ENCODE measurements around the gene MAPKAPK2. TPM values are rescaled to one million over a fixed set of nuclear protein-coding genes. Genes with fewer than 3 reads are reported as not detected.

The MAPKAPK2 gene
- total RNA-seq, 4 donors from 2014 or later: 49.6 to 92.4 (median 59.6) TPM

DNA sequence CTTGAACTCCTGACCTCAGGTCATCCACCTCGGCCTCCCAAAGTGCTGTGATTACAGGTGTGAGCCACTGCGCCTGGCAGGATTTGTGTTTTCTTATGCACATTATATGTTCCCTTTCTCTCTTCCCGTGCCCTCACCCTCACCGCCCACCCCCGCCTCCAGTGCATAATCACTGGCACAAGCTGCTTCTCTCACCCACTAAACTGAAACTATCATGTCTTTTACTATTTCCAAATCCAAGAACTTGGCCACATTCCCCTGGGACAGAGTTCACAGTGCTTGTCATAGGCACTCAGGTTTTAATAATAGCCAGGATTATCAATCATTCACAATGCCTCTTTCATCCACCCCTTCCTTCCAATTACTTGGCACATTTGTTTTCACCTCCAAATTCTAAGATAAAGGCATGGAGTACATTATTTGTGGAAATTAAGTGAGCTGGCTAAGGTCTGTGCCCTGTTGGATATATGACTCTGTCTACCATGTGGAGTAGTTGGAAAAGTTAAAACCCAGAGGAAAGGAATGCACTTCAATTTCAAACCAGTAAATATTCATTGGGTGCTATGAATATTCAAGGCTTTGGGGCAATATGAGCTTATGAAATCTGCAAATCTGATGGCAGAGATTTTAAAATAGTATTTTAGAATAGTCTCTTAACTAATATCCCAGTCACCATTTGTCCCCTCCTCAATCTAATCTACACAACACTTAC is 17.6 kb upstream of the MAPKAPK2 start:
- no peak overlapping the region for H3K27ac ChIP-seq

GRCh38 chr1:206668351-206668750 is 16.4 kb upstream of the MAPKAPK2 start:
- TF ChIP-seq CTCF (IDR thresholded peaks at IDR 0.05) (no peak), POLR2A (IDR thresholded peaks at IDR 0.05) (no peak)
- H3K4me1 ChIP-seq: peaks cover 0 to 34% (median 12%) of the 10 kb centered on the region in 4 donors
- DNase-seq: no peak
- H3K27me3 ChIP-seq: no peaks in the 10 kb centered on the region
- no peak overlapping the region for H3K4me3 ChIP-seq
- no peaks in the 10 kb centered on the region for H3K36me3 ChIP-seq
- no peaks in the 10 kb centered on the region for H3K9me3 ChIP-seq
- H3K27ac ChIP-seq: no peak overlapping the region

More for the DNA sequence above, 17.6 kb upstream of the MAPKAPK2 start:
- no peak for DNase-seq
- Histone ChIP-seq H3K36me3 (no peaks in the 10 kb centered on the region), H3K4me1 (peaks cover 0 to 22% (median 8%) of the 10 kb centered on the region in 4 donors), H3K9me3 (no peaks in the 10 kb centered on the region), H3K4me3 (no peak overlapping the region), H3K27me3 (no peaks in the 10 kb centered on the region)
- TF ChIP-seq CTCF (IDR thresholded peaks at IDR 0.05): no peak
- TF ChIP-seq POLR2A (IDR thresholded peaks at IDR 0.05): no peak

DNA sequence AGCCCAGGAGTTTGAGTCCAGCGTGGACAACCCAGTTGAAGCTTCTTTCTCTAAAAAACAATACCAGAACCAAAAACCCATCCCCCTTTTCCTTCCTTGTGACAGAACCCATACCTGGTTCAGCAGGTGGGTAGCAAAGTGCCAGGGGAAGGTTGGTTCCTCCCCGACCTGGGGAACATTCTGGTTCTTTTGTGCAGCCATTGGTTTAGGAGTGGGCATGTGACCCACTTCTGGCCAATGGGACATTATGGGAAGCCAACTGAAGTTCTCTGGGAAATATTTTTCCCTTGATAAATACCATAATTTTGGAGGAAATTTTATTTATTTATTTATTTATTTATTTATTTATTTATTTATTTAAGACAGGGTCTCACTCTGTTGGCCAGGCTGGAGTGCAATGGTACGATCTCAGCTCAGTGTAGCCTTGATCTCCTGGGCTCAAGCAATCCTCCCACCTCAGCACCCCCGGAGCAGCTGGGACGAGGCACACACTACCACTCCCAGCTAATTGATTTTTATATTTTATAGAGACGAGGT is 15.8 kb upstream of the MAPKAPK2 start:
- no peaks in the 10 kb centered on the region for H3K27me3 ChIP-seq
- DNase-seq: no peak
- no peak overlapping the region for H3K27ac ChIP-seq
- peaks cover 0 to 36% (median 9%) of the 10 kb centered on the region in 4 donors for H3K4me1 ChIP-seq
- no peaks in the 10 kb centered on the region for H3K9me3 ChIP-seq
- H3K4me3 ChIP-seq: no peak overlapping the region
- TF ChIP-seq CTCF (IDR thresholded peaks at IDR 0.05) (no peak), POLR2A (IDR thresholded peaks at IDR 0.05) (no peak)
- no peaks in the 10 kb centered on the region for H3K36me3 ChIP-seq

DNA sequence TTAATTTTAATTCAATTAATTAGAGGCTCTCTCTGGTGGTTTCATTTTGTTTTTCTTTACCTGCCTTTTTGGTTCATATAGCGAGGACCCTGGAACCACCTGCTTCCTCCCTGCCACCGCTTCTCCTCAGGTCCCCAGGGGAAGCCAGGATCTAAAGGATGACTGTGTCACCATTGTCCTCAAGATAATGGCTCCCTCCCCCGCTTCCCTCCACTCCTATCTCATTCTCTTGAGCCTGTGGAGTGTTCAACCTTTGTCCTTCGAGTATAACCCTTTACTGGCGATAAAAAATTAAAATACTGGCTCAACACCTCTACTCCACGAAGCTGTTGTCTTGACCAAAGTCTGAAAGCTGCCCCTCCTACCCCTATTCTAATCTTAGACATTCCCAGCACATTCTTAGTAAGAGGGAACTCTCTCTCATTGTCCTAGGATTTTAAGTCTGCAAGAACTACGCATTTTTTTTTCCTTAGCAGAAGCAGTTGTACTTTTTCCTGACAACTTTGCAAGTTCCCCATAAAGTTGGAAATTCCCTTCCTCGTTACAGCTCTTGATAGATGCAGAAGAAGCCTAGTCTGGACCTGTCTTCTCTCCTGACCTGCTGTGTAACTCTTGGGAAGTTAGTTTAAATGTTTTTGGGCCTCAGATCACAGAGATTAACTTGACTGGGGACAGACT is 12.6 kb upstream of the MAPKAPK2 start:
- Histone ChIP-seq H3K36me3 (no peaks in the 10 kb centered on the region), H3K4me3 (no peak overlapping the region), H3K9me3 (no peaks in the 10 kb centered on the region), H3K27me3 (no peaks in the 10 kb centered on the region), H3K4me1 (peaks cover 0 to 44% (median 6%) of the 10 kb centered on the region in 4 donors), H3K27ac (peak overlapping the region in 3 of 4 donors; percentile 9 to 74 (median 58))
- no peak for TF ChIP-seq CTCF (IDR thresholded peaks at IDR 0.05)
- no peak for TF ChIP-seq POLR2A (IDR thresholded peaks at IDR 0.05)
- DNase-seq: peak in 1 of 3 donors; percentile 65

GRCh38 chr1:206672844-206673758 is 11.6 kb upstream of the MAPKAPK2 start:
- Histone ChIP-seq H3K9me3 (no peaks in the 10 kb centered on the region), H3K36me3 (no peaks in the 10 kb centered on the region), H3K4me1 (peaks cover 0 to 44% (median 6%) of the 10 kb centered on the region in 4 donors), H3K27me3 (no peaks in the 10 kb centered on the region), H3K4me3 (no peak overlapping the region), H3K27ac (peak overlapping the region; percentile 9 to 74 (median 45))
- DNase-seq: no peak
- TF ChIP-seq CTCF (IDR thresholded peaks at IDR 0.05): no peak
- TF ChIP-seq POLR2A (IDR thresholded peaks at IDR 0.05): no peak
